H1 (cell line): ENCODE results near the gene RBMS2. TPM values are rescaled to one million over a fixed set of nuclear protein-coding genes. Genes with fewer than 3 reads are reported as not detected.

ENCODE experiments used
- ASH2L ChIP-seq: fragments of 200-600, 300-600 bp; sonication (generic); IDR thresholded peaks from one replicate; pipeline ENCODE4 v1.7.1; 2017; ENCODE audit warnings: low read length
- JUN ChIP-seq: IDR thresholded peaks from 2 replicates; pipeline ENCODE4 v1.6.1; 2011; ENCODE audit warnings: low read depth, mild to moderate bottlenecking, improper control_type of control experiment, low read length
- polyA plus RNA-seq, 7 experiments: library from polyadenylated mRNA; depleted of rRNA in 3 of 7; stranded (reverse) in 5 of 7; unstranded in 2 of 7; fragments of >200 nt in 5 of 7; fragments of 200-250 nt in 2 of 7; gene quantifications; 1 replicate in 5 of 7; 2 replicates in 1 of 7; 4 replicates in 1 of 7; pipeline versions ENCODE4 v1.2.1 to v1.2.3, GENCODE V29; 2011 to 2013; ENCODE audit warnings: missing spikeins in 2 of 7, mixed read lengths in 2 of 7
- total RNA-seq: library from RNA; stranded (reverse); fragmentation: NEBNext Ultra II Directional; extraction: Animal tissue kit (Norgen Biotek cat#: 25700); gene quantifications from 2 replicates; pipeline ENCODE4 v1.2.1, GENCODE V29; 2021
- TF ChIP-seq, protein P1 (sequence below): IDR thresholded peaks from 2 replicates; pipeline ENCODE4 v1.6.1; 2012; ENCODE audit warnings: inconsistent platforms
- TF ChIP-seq, protein P2 (sequence below): IDR thresholded peaks from 2 replicates; pipeline ENCODE4 v1.6.1; 2011; ENCODE audit warnings: low read depth, mild to moderate bottlenecking, low read length; ENCODE audit not compliant: insufficient read depth

RBMS2 gene
- total and polyA plus RNA-seq, 2 of the 8 experiments (the other 6 are each of a cell fraction or from before 2014, with no cell fraction given) = 9.6 to 31.3 TPM

DNA sequence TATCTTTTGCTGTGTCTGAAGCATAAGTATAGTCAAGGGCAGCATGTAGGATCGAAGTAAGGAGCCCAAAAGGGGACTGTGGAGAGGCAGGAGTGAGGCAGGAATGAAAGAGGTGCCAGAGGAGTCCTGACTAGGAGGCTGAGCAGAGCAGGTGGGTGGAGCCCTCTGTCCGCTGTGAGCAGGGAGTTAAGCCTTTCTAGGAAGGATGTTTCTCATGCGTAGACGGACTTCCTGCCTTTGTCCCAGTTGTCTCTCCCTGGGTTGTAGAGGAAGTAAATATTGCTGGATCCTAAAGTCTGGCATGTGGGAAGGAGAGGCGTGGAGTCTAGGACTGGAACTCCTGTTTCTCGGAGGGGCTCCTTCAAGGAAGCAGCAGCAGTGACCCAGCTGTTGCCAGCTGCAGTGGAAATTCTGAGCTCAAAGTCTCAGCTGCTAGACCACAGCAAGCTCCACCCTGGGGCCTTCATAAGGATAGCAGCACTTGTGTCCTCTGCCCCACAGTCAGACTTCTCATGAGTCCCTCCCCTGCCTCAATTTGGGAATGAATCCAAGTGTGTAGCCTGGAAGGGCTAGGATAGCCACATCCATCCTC is 44.0 kb downstream of the RBMS2 start (continued):
- TF ChIP-seq, protein P1, sequence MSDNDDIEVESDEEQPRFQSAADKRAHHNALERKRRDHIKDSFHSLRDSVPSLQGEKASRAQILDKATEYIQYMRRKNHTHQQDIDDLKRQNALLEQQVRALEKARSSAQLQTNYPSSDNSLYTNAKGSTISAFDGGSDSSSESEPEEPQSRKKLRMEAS = no peak
- TF ChIP-seq ASH2L (no peak), JUN (no peak)
- TF ChIP-seq, protein P2, sequence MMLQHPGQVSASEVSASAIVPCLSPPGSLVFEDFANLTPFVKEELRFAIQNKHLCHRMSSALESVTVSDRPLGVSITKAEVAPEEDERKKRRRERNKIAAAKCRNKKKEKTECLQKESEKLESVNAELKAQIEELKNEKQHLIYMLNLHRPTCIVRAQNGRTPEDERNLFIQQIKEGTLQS = no peak
